ENCODE results near the gene CCDC40.

The CCDC40 gene

DNA sequence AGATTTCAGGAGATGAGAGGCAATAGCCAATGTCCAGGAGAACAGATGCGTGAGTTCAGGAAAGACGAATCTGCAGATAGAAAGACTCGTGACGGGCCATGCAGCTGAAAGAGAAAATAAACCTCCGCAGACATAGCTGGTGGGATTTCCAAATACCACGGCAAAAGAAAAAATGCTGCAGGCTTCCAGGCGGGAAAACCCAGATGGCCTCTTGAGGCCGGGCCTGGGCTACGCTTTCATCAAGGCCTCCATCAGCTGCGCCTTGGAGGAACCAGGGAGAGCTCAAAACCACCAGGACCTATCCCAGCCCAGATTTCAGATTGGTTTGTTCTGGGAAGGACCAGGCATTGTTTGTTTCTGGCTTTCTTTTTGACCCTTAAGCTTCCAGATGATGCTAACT lies 16.7 kb downstream of the CCDC40 start:
- no peak for DNase-seq

DNA sequence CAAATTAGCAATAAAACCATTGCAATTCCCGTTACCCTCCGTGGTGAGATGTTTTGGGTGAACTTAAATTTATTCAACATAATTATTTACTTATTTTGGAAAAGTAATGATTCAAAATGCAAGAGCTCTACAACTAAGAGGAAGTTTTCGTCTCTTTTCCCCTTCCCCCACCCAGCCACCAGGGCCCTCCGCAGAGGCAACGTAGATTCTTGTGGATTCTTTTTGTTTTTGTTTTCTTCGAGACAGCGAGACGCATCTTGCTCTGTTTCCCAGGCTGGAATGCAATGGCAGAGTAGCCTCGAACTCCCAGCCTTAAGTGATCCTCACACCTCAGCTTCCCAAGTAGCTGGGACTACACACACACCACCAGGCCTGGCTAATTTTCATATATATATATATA lies 19.2 kb downstream of the CCDC40 start:
- DNase-seq, result no peak

DNA sequence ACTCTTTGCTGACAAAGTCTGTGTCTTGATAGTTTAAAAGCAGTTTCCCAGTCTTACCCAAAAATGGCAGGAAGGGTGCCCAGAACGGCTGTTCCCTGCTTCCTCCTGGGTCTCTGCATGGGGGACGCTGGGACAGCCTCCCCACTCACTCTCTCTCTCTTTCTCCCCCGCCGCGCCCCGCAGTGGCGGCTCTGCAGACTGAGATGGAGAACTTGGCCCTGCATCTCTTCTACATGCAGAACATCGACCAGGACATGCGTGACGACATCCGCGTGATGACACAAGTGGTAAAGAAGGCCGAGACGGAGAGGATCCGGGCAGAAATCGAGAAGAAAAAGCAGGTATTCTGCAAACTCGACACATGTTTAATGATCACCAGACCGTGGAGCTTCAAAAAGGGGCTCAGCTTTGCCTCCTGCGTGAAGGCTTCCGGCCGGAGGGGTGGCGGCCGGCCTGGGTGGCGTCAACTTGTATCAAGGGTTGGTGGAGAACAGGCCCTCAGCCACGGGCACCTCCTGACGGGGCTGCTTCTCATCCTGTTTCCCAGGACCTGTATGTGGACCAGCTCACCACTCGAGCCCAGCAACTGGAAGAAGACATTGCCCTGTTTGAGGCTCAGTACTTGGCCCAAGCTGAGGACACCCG lies 22.0 kb downstream of the CCDC40 start:
- no peak for DNase-seq

DNA sequence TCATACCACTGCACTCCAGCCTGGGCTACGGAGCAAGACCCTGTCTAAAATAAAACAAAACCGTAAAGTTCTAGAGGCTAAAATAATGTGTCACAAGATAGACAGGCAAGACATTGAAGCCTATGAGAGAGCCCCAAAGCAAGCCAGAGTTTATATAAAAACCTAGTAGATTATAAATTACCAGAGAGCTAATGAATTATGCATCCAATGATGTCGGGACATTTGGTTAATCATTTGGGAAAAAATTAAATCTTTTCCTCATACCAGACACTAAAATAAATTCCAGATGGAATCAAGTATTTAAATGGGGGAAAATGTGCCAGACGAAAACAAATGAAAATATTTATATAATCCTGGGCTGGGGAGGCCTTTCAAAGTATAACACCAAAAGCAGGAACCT lies 24.2 kb downstream of the CCDC40 start:
- DNase-seq, result no peak

DNA sequence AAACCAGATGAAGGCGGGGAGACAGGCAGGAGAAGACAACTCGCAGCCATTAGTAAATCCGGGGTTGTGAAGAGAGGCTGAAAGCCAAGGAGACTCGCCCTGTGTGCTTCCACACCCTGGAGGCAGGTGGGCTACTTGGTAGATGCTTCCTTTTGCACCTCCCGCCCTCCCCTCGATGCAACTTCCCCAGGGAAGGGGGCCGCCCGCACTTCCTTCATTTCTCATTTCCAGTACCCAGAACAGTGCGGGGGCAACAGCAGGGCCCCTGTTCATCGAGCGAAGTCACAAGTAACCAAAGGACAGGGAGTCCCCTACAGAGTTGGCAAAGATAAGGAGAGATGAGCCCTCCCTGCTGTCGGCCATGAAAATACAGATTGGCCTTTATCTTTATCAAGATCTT lies 25.0 kb downstream of the CCDC40 start:
- DNase-seq, result no peak

DNA sequence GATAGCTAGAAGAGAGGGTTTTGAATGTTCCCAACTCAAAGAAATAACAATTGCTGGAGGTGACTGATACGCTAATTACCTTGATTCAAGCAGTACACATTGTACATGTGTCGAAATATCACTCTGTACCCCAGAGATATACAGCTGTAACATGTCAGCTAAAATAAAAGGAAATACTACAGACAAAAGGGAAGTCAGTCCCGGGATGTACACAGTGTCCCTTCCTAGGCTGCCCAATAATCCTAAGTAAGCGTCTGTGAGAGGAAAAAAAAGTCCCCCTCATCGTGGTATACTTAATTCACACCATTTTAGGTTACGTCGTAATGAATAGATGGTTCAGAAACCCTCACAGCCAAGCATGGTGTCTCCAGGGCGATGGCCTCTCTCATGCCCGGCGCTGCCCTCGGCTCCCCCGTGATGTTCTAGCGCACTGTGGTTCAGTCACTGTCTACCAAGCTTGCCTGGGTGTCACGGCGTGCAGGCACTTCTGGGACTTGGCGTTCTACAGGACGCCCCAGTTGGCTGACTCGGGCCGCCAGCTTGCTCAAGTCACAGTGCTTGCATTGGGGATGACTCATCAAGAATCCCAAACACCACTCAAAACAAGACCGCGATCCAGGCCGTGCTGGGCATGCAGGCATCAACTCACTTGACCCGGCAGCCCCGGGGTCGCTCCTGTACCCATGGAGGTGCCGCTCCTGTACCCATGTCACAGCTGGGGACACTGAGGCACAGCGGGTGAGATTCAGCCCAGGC lies 27.6 kb downstream of the CCDC40 start:
- DNase-seq, result no peak

DNA sequence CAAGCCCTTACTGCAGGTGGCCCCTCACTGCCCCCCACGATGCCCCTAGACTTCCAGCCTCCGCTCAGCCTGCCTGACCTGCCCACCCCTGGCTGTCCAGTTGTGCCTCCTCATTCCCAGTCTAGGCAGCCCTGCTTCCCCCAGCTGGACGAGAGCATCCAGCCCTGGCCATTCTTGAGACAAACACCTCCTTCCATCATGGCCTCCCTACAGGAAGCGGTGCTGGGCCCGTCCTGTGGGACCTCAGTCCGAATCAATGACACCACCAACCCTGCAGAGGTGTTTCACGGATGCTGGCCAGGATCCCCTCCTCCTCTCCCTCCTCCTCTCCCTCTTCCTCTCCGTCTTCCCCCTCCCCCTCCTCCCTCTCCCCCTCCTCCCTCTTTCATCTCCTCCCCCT lies 28.3 kb downstream of the CCDC40 start:
- no peak for DNase-seq

DNA sequence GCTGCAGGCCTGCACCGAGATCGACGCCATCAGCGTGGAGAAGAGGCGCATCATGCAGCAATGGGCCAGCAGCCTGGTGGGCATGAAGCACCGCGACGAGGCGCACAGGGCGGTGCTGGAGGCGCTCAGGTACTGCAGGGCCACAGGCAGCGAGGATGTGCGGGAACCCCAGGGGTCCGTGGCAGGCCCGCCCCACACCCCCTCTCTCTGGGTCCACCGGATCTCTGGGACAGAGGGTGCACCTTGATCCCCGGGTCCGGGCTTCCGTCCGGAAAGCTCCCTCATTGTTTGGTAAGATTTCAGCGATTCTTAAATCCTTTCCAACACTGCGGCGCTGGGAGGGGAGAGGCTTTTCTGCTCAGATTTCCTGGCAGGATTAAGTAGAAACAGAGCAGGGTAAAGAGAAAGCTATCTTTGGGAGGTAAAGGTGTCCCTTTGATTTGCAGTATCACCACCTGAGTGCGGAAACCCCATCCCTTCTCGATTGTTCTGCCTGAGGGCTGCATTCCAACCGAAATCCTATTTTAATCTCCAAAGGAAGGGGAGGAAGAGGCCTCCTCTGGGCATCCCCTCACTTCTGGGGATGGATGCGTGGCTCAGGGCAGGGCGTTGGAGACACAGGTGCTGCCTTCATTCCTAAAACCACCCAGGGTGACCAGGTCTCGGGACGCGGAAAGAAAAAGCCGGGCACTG lies 29.2 kb downstream of the CCDC40 start:
- DNase-seq, result no peak

DNA sequence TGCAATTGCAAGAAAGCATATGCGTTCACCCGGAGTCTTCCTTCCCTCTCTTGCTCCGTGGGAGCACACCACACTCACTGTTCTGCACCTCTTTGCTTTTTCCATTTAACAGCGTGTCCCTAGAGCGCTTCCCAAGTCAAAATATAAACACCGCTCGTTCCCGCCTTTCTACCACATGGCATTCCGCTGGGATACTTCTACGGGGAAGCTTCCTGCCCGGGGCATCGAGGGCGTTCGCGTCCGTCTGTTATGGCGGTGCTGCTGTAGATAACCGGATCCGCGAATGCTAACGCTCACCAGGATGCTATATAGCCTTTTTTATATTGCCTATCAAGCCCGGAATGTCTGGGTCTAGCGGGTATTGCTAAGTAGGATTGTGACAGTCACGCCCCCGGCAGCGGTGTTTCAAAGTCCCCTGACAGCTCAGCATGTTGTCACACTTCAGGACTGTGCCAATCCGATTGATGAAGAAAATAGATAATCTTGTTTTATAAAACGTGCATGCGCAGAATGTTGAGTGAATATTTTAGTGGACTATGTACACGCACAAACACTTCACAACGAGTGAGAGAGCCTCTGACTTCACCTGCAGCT lies 31.0 kb downstream of the CCDC40 start:
- no peak for DNase-seq

DNA sequence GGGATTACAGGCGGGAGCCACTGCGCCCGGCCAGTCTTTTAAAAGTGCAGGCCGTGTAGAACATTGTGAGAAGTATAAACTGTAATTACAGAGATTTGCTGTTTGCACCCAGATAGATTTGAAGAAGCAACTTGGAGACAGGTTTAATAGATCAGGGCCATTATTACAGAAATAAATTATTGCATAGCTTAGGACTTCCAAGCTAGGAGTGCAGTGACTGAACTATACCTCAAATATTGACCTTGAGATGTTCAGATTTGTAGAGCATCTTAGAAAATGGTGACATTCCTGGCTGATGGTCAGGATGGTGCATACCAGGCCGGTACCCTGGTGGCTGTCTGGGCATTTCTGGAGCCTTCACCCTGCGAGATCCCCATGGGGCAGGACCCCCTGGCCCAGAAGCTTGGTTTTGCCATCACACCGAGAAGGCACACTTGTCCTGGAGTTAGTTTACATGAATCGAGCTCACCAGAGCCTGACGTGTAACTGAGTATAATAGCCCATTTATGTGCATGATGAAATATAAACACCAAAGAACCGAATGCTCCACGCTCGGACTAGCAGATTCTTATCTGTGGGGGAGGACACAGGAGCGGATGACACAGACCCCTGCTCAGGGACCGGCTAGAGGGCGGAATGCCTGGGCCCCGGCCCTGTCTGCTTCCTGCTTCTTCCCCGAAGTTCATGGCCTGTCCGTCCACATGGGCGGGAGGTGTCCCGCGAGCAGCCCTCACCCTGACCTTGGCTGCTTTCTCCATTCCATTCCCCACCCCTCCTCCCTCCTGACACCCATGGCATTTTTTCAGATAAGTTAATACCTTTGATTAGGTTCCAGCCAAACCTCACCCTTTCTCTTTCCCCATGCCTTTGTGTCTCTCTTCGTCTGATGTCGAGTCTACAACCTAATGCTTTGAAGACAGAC lies 32.1 kb downstream of the CCDC40 start:
- DNase-seq, result no peak

DNA sequence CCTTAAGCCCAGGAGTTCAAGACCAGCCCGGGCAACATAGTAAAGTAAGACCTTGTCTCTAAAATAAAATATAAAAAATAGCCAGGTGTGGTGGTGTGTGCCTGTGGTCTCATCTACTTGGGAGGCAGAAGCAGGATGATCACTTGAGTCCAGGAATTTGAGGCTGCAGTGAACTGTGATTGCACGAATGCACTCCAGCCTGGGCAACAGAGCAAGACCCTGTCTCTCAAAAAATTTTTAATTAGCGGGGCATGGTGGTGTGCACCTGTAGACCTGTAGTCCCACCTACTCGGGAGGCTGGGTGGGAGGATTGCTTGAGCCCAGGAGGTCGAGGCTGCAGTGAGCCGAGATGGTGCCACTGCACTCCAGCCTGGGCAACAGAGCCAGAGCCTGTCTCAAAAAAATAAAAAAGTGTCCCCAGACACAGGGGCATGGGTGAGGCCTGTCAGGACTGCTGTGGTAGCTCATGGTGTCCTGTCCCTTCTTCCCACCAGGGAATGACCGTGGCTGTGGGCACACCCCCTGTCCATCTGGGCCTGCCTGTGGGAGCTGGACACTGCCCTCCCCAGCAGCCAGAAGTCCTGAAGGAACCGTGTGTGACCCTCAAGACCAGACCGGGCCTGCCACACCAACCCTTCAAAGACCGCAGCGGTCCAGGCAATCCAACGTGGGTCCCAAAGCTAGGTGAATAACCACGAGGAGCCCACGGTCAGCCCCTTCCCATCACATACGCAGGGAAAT lies 34.1 kb downstream of the CCDC40 start:
- no peak for DNase-seq

DNA sequence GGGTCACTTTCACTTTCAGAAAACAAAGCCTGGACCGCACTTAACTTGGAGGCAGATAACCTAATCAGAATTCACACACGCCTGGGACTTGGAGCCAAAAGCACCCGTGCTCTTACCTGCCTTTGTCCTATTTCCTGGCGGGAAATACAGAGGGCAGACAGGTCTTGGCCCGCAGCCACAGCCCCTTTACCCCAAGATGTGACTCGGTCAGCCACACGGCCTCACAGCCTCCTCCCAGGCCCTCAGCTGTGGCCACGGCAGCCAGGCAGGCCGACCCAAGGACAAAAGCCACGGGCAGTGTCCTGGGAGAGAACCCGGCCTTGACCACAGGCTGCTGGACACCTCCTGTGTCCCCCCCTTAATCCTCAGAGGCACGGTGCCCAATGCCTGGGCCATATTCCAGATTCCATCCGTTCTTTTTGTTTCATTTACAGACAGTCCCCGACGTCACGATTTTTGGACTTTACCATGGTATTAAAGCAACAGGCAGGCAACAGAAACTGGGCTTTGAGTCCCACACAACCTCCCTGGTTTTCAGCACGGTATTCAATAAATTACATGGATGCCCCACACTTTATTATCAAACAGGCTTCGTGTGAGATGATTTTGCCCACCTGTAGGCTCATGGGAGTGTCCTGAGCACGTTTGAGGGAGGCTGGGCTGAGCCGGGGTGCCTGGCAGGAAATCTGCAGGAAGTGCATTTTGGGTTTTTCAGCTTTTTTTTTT lies 34.8 kb downstream of the CCDC40 start:
- no peak for DNase-seq

DNA sequence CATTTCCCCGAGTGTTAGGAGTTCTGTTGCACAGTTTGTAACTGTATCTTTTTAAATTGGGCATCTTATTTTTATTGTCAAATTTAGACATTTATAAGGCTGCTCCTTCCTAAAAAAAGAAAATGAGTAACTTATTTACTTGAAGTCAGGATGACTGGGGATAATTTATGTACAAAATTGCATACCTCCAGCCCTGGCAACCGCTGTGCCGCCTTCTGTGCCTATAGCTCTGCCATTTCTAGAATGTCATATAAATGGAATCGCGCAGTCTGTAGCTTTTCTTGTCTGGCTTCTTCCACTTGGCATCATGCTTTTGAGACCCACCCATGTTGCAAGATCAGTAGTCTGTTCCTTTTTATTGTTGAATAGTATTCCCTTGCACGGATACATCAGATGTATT lies 36.0 kb downstream of the CCDC40 start:
- DNase-seq, result no peak

DNA sequence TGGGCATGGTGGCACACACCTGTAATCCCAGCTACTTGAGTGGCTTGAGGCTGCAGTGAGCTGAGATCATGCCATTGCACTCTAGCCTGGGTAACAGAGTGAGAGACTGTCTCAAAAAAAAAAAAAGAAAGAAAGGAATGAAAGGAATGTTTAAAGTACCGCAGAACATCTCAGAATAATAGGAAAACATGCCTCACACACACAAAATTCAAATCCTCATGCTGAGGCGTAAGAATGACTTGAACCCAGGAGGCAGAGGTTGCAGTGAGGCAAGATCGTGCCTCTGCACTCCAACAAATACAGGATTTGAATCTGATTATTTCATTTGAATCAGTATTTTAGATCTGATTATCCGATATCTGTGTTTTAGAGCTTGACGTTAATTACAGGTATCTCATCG lies 43.6 kb downstream of the CCDC40 start:
- no peak for DNase-seq

DNA sequence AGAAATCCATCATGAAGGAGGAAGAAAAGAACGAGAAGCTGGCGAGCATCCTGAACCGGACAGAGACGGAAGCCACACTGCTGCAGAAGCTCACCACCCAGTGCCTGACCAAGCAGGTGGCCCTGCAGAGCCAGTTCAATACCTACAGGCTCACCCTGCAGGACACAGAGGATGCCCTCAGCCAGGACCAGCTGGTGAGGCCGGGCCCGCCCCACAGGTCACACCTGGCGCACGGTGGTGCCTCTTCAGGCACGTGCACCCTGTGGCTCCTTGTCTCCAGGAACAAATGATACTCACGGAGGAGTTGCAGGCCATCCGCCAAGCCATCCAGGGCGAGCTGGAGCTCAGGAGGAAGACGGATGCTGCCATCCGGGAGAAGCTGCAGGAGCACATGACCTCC lies 45.2 kb downstream of the CCDC40 start:
- DNase-seq, result no peak

DNA sequence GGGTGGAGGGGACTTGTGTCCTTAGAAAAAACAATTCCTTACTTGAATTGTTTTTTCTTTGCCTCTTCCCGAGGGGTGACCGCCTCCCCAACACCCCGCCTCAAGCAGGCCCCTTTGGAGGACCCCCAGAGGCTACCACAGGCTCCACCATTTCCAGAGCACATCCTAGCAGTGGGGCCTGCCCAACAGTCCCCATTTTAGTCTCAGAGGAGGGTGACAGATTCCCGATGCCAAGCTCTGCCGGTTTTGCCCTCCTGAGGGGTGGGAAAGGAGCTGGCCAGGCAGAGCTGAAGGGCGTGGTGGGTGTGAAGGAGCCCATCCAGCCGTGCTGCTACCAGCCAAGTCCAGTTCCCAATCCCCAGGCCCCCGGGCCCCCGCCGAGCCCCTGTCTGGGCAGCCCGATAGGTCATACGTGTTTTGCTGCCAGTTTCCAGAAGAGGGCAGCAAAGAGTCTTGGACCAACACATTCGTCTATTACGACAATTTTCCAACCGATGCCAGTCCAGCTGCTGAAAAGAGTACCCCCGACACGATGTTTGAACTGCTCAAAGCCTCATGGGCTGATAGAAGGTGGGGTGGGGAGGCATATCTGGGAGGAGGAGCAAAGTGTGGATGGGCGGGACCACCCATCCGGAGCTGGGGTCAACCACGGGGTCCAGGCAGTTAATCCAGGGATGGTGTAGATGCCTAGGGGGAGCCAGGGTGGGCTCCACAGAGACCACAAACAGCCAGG lies 46.1 kb downstream of the CCDC40 start:
- peak; percentile 32 for DNase-seq

DNA sequence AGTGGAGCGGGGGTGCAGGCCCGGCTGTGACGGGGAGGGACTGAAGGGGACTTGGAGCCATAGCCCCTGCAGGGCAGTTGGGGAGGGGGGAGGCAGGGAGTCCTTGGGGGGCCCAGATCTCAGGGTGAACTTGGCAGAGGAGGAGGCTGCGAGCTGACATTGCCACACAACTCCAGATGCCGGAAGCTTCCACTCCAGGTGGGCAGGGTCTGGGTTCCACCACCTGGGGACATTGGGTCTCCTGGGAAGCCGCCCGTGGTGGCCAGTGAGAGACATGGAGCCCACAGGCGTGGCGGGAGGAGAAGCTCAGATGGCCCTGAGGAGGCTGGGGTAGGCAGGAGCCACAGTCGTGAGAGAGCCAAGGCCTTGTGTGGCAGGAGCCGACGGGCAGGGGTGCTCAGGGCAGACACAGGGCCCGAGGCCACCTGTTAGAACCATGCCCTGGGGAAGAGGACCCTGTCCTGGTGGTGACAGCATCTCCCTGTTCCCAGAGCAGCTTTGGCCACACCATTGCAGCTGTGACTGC lies 46.8 kb downstream of the CCDC40 start:
- DNase-seq, result no peak

DNA sequence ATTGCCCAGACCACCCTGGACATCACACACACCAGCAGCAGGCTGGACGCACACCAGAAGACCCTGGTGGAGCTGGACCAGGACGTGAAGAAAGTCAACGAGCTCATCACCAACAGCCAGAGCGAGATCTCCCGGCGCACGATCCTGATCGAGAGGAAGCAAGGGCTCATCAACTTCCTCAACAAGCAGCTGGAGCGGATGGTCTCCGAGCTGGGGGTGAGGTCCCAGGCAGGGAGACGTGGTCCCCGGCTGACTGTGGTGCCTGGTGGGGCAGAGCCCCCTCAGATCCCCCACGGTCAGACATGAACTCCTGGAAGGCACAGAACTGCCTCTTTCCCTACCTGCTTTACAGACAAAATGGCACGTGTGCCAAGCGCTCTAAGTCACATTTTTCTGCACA lies 48.3 kb downstream of the CCDC40 start:
- DNase-seq, result no peak

DNA sequence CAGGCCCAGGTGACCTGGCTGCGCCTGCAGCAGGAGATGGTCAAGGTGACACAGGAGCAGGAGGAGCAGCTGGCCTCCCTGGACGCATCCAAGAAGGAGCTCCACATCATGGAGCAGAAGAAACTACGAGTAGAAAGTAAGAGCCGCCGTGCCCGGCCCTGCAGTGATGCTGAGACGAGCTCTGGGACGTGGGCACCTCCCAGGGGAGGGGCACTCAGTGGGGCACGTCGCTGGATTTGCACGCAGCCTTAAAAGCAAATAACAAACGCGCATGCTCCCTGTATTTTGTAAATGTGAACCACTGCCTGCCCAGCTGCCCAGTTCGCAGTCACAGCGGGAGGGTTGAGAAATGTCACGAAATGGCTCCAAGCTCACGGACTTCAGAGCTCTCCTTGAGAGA lies 49.6 kb downstream of the CCDC40 start:
- no peak for DNase-seq

DNA sequence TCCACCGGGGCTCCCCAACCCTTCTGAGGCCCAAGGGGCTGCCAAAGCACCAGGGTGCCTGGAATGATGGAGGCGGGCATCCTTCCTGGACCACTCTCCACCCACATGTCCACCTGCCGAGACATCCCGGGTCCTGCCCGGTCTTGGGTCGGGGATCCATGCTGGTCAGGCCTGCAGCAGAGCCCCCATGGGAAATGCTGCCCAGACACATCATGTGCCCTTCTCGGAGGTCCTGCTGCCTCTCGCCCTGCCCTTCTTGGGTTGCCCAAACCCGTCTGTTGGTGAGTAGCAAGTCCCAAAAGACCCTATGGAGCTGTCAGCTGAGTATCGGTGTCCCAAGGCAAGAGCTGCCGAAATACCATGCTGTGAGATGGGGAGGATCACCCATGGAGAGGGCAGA lies 50.2 kb downstream of the CCDC40 start:
- no peak for DNase-seq
